GM23338 (cell line): Measurements from ENCODE around the gene RABGAP1L. TPM values are rescaled to one million over a fixed set of nuclear protein-coding genes. Genes with fewer than 3 reads are reported as not detected.

Experiments used
- ATAC-seq: fragments of 200-7000 bp; cut with Tn5 transposase; 3 replicates; pipeline ENCODE4 v1.9.1; 2020
- DNase-seq: peaks from one replicate; pipeline ENCODE4 v3.0.0-alpha.2; 2015; ENCODE audit warnings: low spot score
- H2AFZ ChIP-seq: fragments of 200-600 bp; sonication (generic); 2 replicates; pipeline ENCODE4 v1.8.0; 2016; ENCODE audit warnings: antibody characterized with exemption, mild to moderate bottlenecking, moderate library complexity
- H3F3A ChIP-seq: fragments of 200-600 bp; sonication (generic); replicated peaks from 2 replicates; pipeline ENCODE4 v1.8.0; 2017; ENCODE audit warnings: antibody characterized with exemption, mixed run types, low read depth
- H3K27ac ChIP-seq: fragments of 200-600 bp; sonication (generic); 2 replicates; pipeline ENCODE4 v1.6.1; 2016; ENCODE audit warnings: low read depth
- H3K27me3 ChIP-seq: fragments of 200-600 bp; sonication (generic); 2 replicates; pipeline ENCODE4 v1.8.0; 2016; ENCODE audit warnings: mild to moderate bottlenecking, mixed run types, moderate library complexity; ENCODE audit not compliant: insufficient read depth
- H3K36me3 ChIP-seq: fragments of 200-600 bp; sonication (generic); 2 replicates; pipeline ENCODE4 v1.8.0; 2016; ENCODE audit warnings: mild to moderate bottlenecking; ENCODE audit not compliant: insufficient read depth
- H3K4me1 ChIP-seq: fragments of 200-600 bp; sonication (generic); 2 replicates; pipeline ENCODE4 v1.8.0; 2016; ENCODE audit warnings: mild to moderate bottlenecking, moderate library complexity; ENCODE audit not compliant: insufficient read depth
- H3K4me2 ChIP-seq: fragments of 200-600 bp; sonication (generic); 2 replicates; pipeline ENCODE4 v1.7.1; 2017; ENCODE audit warnings: mixed run types
- H3K4me3 ChIP-seq: fragments of 200-600 bp; sonication (generic); 2 replicates; pipeline ENCODE4 v1.6.1; 2016; ENCODE audit warnings: mixed run types
- H3K79me2 ChIP-seq: fragments of 200-600 bp; sonication (generic); replicated peaks from 2 replicates; pipeline ENCODE4 v1.8.0; 2017; ENCODE audit warnings: mild to moderate bottlenecking; ENCODE audit not compliant: insufficient read depth
- H3K9me2 ChIP-seq: fragments of 200-600 bp; sonication (generic); 2 replicates; pipeline ENCODE4 v1.8.0; 2017; ENCODE audit not compliant: insufficient read depth
- H4K20me1 ChIP-seq: fragments of 200-600 bp; sonication (generic); replicated peaks from 2 replicates; pipeline ENCODE4 v1.8.0; 2017; ENCODE audit warnings: mild to moderate bottlenecking; ENCODE audit not compliant: insufficient read depth
- H3K27ac Mint-ChIP-seq: 2 replicates; pipeline ENCODE4 v1.8.0; 2020; ENCODE audit warnings: inconsistent platforms, mild to moderate bottlenecking, moderate library complexity, mixed read lengths
- H3K27me3 Mint-ChIP-seq: 3 replicates; pipeline ENCODE4 v1.8.0; 2022; ENCODE audit warnings: low read depth, mild to moderate bottlenecking, moderate library complexity, mixed read lengths, inconsistent platforms; ENCODE audit not compliant: insufficient read depth, poor library complexity
- H3K36me3 Mint-ChIP-seq: 3 replicates; pipeline ENCODE4 v1.8.0; 2021; ENCODE audit warnings: low read depth, mild to moderate bottlenecking, inconsistent platforms, moderate library complexity, mixed read lengths
- H3K4me1 Mint-ChIP-seq: 3 replicates; pipeline ENCODE4 v1.8.0; 2020; ENCODE audit warnings: mild to moderate bottlenecking, inconsistent platforms, mixed read lengths
- H3K4me3 Mint-ChIP-seq: 3 replicates; pipeline ENCODE4 v1.8.0; 2021; ENCODE audit warnings: moderate library complexity, mild to moderate bottlenecking, inconsistent platforms, mixed read lengths
- H3K9me3 Mint-ChIP-seq: 3 replicates; pipeline ENCODE4 v1.8.0; 2020; ENCODE audit warnings: moderate library complexity, mild to moderate bottlenecking, inconsistent platforms, mixed read lengths
- CREB1 ChIP-seq: fragments of 250-450 bp; sonication (Bioruptor Pico); IDR thresholded peaks from 2 replicates; pipeline ENCODE4 v1.5.0; 2020; ENCODE audit warnings: low read depth, mild to moderate bottlenecking, moderate library complexity
- EZH2 ChIP-seq: fragments of 200-600 bp; sonication (generic); IDR thresholded peaks from one replicate; pipeline ENCODE4 v1.8.0; 2017; ENCODE audit warnings: antibody characterized with exemption, mild to moderate bottlenecking, low read depth; ENCODE audit not compliant: unreplicated experiment
- EZH2phosphoT487 ChIP-seq: fragments of 200-600 bp; sonication (generic); IDR thresholded peaks from one replicate; pipeline ENCODE4 v1.8.1; 2018; ENCODE audit warnings: antibody characterized with exemption; ENCODE audit not compliant: unreplicated experiment
- POLR2AphosphoS5 ChIP-seq: IDR thresholded peaks from 2 replicates; pipeline ENCODE4 v1.6.1; 2016; ENCODE audit warnings: antibody characterized with exemption, low read depth
- STAT1 ChIP-seq: IDR thresholded peaks from one replicate; pipeline ENCODE4 v1.6.1; 2016; ENCODE audit warnings: antibody characterized with exemption; ENCODE audit not compliant: unreplicated experiment
- ZNF114 ChIP-seq: fragments of 250-450 bp; sonication (Bioruptor Pico); IDR thresholded peaks from 2 replicates; pipeline ENCODE4 v1.5.0; 2020; ENCODE audit warnings: mild to moderate bottlenecking, moderate library complexity
- ZNF331 ChIP-seq: fragments of 250-450 bp; sonication (Bioruptor Pico); IDR thresholded peaks from 2 replicates; pipeline ENCODE4 v1.5.0; 2020; ENCODE audit warnings: low read depth, mild to moderate bottlenecking, moderate library complexity
- polyA plus RNA-seq: library from polyadenylated mRNA; unstranded; fragments of >200 nt; fragmentation: Nextera tagmentation; extraction: Ambion mirVana; gene quantifications from 2 replicates; pipeline ENCODE4 v1.2.1, GENCODE V29; 2016
- total RNA-seq: library from RNA; depleted of rRNA; stranded (reverse); fragments of >200 nt; shearing (Covaris generic); gene quantifications from 2 replicates; pipeline ENCODE4 v1.2.3, GENCODE V29; 2014
- TF ChIP-seq, protein P1 (sequence below): IDR thresholded peaks from 2 replicates; pipeline ENCODE4 v1.6.1; 2016; ENCODE audit warnings: antibody characterized with exemption
- TF ChIP-seq, protein P2 (sequence below): IDR thresholded peaks from one replicate; pipeline ENCODE4 v1.6.1; 2018; ENCODE audit warnings: antibody characterized with exemption; ENCODE audit not compliant: unreplicated experiment
- TF ChIP-seq, protein P3 (sequence below): fragments of 250-450 bp; sonication (Bioruptor Pico); IDR thresholded peaks from 2 replicates; pipeline ENCODE4 v1.5.0; 2020; ENCODE audit warnings: mild to moderate bottlenecking, moderate library complexity

RABGAP1L gene
- total and polyA plus RNA-seq, 2 experiments from 2014 or later, result 83.2 to 136 TPM

DNA sequence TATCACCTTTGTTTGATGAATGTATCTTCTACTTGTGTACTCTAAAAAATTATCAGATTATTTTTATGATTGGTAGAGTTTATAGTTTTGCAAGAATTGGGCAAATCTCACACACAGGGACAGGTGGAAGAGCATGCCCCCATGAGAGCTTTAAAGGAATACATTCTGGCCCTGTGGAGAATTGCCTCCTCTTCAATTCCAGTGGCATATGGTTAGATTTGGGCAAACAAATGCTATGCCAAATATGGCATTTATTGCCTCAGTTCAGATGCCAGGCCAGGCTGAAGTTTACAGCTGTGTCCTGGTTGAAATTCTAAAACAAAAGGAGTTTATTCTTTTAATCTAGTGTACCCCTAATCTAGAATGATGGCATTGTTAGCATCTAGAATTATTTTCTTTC, 678.1 kb downstream of the RABGAP1L start:
- H3K4me1 ChIP-seq, result no peaks in the 10 kb centered on the region; the same call in 1 of the 2 replicates
- H3K4me2 ChIP-seq, result no peak overlapping the region
- no peaks in the 10 kb centered on the region; the same call in 1 of the 2 replicates for H3K9me2 ChIP-seq
- H3K79me2 ChIP-seq, result no peaks in the 10 kb centered on the region
- no peak overlapping the region for H3K4me3 ChIP-seq
- Mint-ChIP-seq H3K4me3 (no peak overlapping the region), H3K27ac (no peak overlapping the region), H3K36me3 (no peaks in the 10 kb centered on the region), H3K4me1 (no peaks in the 10 kb centered on the region), H3K9me3 (no peaks in the 10 kb centered on the region), H3K27me3 (peaks cover 2% of the 10 kb centered on the region)
- no peak overlapping the region for H2AFZ ChIP-seq
- DNase-seq (no peak), ATAC-seq (no peak)
- H3F3A ChIP-seq, result 0 out of 2 replicates have a peak, but pooled peaks cover 6% of the 10 kb centered on the region
- no peaks in the 10 kb centered on the region for H3K36me3 ChIP-seq
- TF ChIP-seq EZH2phosphoT487 (no peak), ZNF114 (CRISPR knock-in tag) (no peak), STAT1 (no peak), EZH2 (no peak), CREB1 (CRISPR knock-in tag) (no peak), POLR2AphosphoS5 (no peak), ZNF331 (CRISPR knock-in tag) (no peak)
- TF ChIP-seq, protein P1, sequence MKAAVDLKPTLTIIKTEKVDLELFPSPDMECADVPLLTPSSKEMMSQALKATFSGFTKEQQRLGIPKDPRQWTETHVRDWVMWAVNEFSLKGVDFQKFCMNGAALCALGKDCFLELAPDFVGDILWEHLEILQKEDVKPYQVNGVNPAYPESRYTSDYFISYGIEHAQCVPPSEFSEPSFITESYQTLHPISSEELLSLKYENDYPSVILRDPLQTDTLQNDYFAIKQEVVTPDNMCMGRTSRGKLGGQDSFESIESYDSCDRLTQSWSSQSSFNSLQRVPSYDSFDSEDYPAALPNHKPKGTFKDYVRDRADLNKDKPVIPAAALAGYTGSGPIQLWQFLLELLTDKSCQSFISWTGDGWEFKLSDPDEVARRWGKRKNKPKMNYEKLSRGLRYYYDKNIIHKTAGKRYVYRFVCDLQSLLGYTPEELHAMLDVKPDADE, result no peak
- TF ChIP-seq, protein P2, sequence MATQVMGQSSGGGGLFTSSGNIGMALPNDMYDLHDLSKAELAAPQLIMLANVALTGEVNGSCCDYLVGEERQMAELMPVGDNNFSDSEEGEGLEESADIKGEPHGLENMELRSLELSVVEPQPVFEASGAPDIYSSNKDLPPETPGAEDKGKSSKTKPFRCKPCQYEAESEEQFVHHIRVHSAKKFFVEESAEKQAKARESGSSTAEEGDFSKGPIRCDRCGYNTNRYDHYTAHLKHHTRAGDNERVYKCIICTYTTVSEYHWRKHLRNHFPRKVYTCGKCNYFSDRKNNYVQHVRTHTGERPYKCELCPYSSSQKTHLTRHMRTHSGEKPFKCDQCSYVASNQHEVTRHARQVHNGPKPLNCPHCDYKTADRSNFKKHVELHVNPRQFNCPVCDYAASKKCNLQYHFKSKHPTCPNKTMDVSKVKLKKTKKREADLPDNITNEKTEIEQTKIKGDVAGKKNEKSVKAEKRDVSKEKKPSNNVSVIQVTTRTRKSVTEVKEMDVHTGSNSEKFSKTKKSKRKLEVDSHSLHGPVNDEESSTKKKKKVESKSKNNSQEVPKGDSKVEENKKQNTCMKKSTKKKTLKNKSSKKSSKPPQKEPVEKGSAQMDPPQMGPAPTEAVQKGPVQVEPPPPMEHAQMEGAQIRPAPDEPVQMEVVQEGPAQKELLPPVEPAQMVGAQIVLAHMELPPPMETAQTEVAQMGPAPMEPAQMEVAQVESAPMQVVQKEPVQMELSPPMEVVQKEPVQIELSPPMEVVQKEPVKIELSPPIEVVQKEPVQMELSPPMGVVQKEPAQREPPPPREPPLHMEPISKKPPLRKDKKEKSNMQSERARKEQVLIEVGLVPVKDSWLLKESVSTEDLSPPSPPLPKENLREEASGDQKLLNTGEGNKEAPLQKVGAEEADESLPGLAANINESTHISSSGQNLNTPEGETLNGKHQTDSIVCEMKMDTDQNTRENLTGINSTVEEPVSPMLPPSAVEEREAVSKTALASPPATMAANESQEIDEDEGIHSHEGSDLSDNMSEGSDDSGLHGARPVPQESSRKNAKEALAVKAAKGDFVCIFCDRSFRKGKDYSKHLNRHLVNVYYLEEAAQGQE, result no peak
- TF ChIP-seq, protein P3, sequence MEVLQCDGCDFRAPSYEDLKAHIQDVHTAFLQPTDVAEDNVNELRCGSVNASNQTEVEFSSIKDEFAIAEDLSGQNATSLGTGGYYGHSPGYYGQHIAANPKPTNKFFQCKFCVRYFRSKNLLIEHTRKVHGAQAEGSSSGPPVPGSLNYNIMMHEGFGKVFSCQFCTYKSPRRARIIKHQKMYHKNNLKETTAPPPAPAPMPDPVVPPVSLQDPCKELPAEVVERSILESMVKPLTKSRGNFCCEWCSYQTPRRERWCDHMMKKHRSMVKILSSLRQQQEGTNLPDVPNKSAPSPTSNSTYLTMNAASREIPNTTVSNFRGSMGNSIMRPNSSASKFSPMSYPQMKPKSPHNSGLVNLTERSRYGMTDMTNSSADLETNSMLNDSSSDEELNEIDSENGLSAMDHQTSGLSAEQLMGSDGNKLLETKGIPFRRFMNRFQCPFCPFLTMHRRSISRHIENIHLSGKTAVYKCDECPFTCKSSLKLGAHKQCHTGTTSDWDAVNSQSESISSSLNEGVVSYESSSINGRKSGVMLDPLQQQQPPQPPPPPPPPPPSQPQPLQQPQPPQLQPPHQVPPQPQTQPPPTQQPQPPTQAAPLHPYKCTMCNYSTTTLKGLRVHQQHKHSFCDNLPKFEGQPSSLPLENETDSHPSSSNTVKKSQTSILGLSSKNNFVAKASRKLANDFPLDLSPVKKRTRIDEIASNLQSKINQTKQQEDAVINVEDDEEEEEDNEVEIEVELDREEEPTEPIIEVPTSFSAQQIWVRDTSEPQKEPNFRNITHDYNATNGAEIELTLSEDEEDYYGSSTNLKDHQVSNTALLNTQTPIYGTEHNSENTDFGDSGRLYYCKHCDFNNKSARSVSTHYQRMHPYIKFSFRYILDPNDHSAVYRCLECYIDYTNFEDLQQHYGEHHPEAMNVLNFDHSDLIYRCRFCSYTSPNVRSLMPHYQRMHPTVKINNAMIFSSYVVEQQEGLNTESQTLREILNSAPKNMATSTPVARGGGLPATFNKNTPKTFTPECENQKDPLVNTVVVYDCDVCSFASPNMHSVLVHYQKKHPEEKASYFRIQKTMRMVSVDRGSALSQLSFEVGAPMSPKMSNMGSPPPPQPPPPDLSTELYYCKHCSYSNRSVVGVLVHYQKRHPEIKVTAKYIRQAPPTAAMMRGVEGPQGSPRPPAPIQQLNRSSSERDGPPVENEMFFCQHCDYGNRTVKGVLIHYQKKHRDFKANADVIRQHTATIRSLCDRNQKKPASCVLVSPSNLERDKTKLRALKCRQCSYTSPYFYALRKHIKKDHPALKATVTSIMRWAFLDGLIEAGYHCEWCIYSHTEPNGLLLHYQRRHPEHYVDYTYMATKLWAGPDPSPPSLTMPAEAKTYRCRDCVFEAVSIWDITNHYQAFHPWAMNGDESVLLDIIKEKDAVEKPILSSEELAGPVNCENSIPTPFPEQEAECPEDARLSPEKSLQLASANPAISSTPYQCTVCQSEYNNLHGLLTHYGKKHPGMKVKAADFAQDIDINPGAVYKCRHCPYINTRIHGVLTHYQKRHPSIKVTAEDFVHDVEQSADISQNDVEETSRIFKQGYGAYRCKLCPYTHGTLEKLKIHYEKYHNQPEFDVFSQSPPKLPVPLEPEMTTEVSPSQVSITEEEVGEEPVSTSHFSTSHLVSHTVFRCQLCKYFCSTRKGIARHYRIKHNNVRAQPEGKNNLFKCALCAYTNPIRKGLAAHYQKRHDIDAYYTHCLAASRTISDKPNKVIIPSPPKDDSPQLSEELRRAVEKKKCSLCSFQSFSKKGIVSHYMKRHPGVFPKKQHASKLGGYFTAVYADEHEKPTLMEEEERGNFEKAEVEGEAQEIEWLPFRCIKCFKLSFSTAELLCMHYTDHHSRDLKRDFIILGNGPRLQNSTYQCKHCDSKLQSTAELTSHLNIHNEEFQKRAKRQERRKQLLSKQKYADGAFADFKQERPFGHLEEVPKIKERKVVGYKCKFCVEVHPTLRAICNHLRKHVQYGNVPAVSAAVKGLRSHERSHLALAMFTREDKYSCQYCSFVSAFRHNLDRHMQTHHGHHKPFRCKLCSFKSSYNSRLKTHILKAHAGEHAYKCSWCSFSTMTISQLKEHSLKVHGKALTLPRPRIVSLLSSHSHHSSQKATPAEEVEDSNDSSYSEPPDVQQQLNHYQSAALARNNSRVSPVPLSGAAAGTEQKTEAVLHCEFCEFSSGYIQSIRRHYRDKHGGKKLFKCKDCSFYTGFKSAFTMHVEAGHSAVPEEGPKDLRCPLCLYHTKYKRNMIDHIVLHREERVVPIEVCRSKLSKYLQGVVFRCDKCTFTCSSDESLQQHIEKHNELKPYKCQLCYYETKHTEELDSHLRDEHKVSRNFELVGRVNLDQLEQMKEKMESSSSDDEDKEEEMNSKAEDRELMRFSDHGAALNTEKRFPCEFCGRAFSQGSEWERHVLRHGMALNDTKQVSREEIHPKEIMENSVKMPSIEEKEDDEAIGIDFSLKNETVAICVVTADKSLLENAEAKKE (CRISPR knock-in tag), result no peak
- no peak overlapping the region for H3K27ac ChIP-seq
- H4K20me1 ChIP-seq, result no peaks in the 10 kb centered on the region
- H3K27me3 ChIP-seq, result no peaks in the 10 kb centered on the region
